ENCODE measurements around the gene GSTA4.

GRCh38 chr6:52983159-52983848, 11.8 kb downstream of the GSTA4 start:
- TF ChIP-seq MAZ (IDR thresholded peaks at IDR 0.05; ENCODE audit: borderline replicate concordance, low read depth, low read length) (no peak), MAZ (CRISPR knock-in tag; IDR thresholded peaks at IDR 0.05; ENCODE audit: low read depth) (no peak), POLR2A (IDR thresholded peaks at IDR 0.05; ENCODE audit: insufficient read depth in 1 of 2, low read depth in 2 of 2, low read length in 2 of 2) (no peak), ZNF207 (IDR thresholded peaks at IDR 0.05; ENCODE audit: borderline replicate concordance) (no peak), ZBTB7A (CRISPR knock-in tag; IDR thresholded peaks at IDR 0.05) (no peak), ZNF136 (CRISPR knock-in tag; IDR thresholded peaks at IDR 0.05; ENCODE audit: low read depth) (no peak), WIZ (CRISPR knock-in tag; IDR thresholded peaks at IDR 0.05) (no peak), KAT7 (CRISPR knock-in tag; IDR thresholded peaks at IDR 0.05; ENCODE audit: borderline replicate concordance) (no peak), ZNF446 (CRISPR knock-in tag; IDR thresholded peaks at IDR 0.05) (no peak), CEBPG (CRISPR knock-in tag; IDR thresholded peaks at IDR 0.05) (no peak), HNF1B (CRISPR knock-in tag; IDR thresholded peaks at IDR 0.05) (no peak), ZNF737 (CRISPR knock-in tag; IDR thresholded peaks at IDR 0.05; ENCODE audit: borderline replicate concordance) (no peak)
- TF ChIP-seq, protein P1, sequence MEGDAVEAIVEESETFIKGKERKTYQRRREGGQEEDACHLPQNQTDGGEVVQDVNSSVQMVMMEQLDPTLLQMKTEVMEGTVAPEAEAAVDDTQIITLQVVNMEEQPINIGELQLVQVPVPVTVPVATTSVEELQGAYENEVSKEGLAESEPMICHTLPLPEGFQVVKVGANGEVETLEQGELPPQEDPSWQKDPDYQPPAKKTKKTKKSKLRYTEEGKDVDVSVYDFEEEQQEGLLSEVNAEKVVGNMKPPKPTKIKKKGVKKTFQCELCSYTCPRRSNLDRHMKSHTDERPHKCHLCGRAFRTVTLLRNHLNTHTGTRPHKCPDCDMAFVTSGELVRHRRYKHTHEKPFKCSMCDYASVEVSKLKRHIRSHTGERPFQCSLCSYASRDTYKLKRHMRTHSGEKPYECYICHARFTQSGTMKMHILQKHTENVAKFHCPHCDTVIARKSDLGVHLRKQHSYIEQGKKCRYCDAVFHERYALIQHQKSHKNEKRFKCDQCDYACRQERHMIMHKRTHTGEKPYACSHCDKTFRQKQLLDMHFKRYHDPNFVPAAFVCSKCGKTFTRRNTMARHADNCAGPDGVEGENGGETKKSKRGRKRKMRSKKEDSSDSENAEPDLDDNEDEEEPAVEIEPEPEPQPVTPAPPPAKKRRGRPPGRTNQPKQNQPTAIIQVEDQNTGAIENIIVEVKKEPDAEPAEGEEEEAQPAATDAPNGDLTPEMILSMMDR (CRISPR knock-in tag; IDR thresholded peaks at IDR 0.05) = no peak
- TF ChIP-seq, protein P2, sequence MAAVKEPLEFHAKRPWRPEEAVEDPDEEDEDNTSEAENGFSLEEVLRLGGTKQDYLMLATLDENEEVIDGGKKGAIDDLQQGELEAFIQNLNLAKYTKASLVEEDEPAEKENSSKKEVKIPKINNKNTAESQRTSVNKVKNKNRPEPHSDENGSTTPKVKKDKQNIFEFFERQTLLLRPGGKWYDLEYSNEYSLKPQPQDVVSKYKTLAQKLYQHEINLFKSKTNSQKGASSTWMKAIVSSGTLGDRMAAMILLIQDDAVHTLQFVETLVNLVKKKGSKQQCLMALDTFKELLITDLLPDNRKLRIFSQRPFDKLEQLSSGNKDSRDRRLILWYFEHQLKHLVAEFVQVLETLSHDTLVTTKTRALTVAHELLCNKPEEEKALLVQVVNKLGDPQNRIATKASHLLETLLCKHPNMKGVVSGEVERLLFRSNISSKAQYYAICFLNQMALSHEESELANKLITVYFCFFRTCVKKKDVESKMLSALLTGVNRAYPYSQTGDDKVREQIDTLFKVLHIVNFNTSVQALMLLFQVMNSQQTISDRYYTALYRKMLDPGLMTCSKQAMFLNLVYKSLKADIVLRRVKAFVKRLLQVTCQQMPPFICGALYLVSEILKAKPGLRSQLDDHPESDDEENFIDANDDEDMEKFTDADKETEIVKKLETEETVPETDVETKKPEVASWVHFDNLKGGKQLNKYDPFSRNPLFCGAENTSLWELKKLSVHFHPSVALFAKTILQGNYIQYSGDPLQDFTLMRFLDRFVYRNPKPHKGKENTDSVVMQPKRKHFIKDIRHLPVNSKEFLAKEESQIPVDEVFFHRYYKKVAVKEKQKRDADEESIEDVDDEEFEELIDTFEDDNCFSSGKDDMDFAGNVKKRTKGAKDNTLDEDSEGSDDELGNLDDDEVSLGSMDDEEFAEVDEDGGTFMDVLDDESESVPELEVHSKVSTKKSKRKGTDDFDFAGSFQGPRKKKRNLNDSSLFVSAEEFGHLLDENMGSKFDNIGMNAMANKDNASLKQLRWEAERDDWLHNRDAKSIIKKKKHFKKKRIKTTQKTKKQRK (IDR thresholded peaks at IDR 0.05; ENCODE audit: low read length) = no peak
- TF ChIP-seq, protein P3, sequence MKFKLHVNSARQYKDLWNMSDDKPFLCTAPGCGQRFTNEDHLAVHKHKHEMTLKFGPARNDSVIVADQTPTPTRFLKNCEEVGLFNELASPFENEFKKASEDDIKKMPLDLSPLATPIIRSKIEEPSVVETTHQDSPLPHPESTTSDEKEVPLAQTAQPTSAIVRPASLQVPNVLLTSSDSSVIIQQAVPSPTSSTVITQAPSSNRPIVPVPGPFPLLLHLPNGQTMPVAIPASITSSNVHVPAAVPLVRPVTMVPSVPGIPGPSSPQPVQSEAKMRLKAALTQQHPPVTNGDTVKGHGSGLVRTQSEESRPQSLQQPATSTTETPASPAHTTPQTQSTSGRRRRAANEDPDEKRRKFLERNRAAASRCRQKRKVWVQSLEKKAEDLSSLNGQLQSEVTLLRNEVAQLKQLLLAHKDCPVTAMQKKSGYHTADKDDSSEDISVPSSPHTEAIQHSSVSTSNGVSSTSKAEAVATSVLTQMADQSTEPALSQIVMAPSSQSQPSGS (CRISPR knock-in tag; IDR thresholded peaks at IDR 0.05) = no peak
